AG04450 (cell line): ENCODE data around the gene C2orf92. TPM values are rescaled to one million over a fixed set of nuclear protein-coding genes. Genes with fewer than 3 reads are reported as not detected.

Experiments
- CTCF ChIA-PET: fragments of 300-600, 350-600 bp; formaldehyde crosslinking; extraction: SDS; loops from one replicate; lab custom pipeline; 2022; ENCODE audit warnings: antibody characterized with exemption, inconsistent platforms; lab: Charles Lee
- POLR2A ChIA-PET: fragments of 350-600 bp; formaldehyde crosslinking; extraction: SDS; loops from one replicate; lab custom pipeline; 2021; ENCODE audit warnings: antibody characterized with exemption, inconsistent platforms; lab: Yijun Ruan, JAX
- DNase-seq: peaks from one replicate; pipeline ENCODE4 v3.0.0-alpha.2; 2011; ENCODE audit warnings: low read depth, low spot score
- H3K27ac ChIP-seq: one replicate; pipeline ENCODE4 v1.5.1; 2012; ENCODE audit warnings: low read depth, low read length, control low read depth
- H3K27me3 ChIP-seq: one replicate; pipeline ENCODE4 v1.6.0; 2012; ENCODE audit warnings: low read length; ENCODE audit not compliant: control insufficient read depth, insufficient read depth
- H3K4me3 ChIP-seq: 2 replicates; pipeline ENCODE4 v1.5.1; 2011; ENCODE audit warnings: mild to moderate bottlenecking, low read depth, low read length, control low read depth
- H3K9me3 ChIP-seq: 2 replicates; pipeline ENCODE4 v1.5.1; 2012; ENCODE audit warnings: low read length; ENCODE audit not compliant: control insufficient read depth, insufficient read depth
- polyA plus RNA-seq: library from polyadenylated mRNA; depleted of rRNA; stranded (reverse); fragments of >200 nt; gene quantifications from 2 replicates; pipeline ENCODE4 v1.2.3, GENCODE V29; 2011
- TF ChIP-seq, protein P1 (sequence below): IDR thresholded peaks from 2 replicates; pipeline ENCODE4 v1.5.1; 2011; ENCODE audit warnings: low read depth, low read length, control low read depth, inconsistent platforms

C2orf92 gene
- polyA plus RNA-seq, 1 experiment = 1.5 TPM

DNA sequence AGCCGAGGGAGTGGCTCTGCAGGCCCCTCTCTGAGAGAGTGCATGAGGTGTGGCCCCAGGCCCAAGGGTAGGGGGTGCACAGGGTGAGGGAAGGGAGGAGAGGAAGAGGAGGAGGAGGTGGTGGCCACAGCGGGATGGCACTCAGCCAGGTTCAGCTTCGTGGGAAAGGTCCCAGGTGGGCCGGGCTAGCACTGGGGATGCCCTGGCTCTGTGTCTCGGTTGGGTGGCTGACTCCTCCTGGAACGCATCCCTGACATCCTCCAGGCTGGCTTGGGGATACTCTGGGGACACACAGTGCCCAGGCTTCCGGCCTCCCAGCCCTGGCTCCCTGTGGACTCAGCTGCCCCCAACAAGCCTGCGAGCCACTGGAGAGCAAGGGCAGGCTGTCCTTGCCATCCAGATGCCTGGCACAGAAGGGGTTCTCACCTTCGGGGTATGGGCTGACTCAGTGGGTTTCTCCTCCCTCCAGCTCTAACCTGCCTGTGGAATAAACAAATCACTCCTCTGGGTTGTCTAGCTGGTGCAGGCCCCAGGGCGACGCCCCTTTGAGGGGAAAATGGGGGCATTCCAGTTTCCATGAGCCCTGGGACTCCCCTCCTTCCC lies 43.3 kb downstream of the C2orf92 start:
- ChIA-PET POLR2A (no interaction called here), CTCF (no interaction called here)
- Histone ChIP-seq H3K4me3 (no peak overlapping the region), H3K9me3 (no peaks in the 10 kb centered on the region; the same call in 1 of the 2 replicates), H3K27ac (no peak overlapping the region), H3K27me3 (peaks cover 18% of the 10 kb centered on the region)
- TF ChIP-seq, protein P1, sequence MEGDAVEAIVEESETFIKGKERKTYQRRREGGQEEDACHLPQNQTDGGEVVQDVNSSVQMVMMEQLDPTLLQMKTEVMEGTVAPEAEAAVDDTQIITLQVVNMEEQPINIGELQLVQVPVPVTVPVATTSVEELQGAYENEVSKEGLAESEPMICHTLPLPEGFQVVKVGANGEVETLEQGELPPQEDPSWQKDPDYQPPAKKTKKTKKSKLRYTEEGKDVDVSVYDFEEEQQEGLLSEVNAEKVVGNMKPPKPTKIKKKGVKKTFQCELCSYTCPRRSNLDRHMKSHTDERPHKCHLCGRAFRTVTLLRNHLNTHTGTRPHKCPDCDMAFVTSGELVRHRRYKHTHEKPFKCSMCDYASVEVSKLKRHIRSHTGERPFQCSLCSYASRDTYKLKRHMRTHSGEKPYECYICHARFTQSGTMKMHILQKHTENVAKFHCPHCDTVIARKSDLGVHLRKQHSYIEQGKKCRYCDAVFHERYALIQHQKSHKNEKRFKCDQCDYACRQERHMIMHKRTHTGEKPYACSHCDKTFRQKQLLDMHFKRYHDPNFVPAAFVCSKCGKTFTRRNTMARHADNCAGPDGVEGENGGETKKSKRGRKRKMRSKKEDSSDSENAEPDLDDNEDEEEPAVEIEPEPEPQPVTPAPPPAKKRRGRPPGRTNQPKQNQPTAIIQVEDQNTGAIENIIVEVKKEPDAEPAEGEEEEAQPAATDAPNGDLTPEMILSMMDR = no peak
- no peak for DNase-seq

DNA sequence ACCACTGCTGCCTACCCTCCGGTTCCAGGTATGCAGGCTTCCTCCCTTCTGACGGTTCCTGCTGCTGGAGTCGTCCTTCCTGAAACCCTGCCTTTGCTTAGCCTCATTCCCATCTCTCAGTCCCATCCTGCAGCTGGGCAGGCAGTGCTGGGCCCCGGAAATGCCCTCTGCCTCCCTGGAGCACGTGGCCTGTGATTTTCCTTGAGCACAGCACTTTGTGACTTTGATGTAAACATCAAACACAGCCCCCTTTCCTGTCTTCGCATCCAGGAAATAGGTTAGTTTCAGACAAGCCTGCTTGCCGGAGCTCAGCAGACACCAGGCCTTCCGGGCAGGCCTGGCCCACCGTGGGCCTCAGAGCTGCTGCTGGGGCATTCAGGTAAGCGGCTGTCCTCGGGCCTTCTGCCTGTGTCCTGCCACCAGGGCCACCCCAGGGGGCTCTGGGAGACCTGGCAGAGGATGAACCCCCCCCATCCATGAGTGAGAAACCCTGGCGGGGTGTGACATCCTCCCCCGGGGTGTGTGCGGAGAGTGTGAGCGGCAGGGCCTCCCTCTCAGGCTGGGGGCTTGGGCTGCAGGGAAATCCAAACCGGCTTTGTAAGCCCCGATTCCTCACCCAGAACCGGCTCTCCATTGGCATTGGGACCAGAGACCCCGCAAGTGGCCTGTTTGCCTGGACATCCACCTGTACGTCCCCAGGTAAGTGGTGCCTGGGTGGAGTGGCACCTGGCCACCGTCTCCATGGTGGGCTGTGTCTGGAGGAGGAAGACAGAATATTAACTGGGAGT lies 44.0 kb downstream of the C2orf92 start, which contains the start of gene ZAP70:
TSS of gene ZAP70 (plus strand) at position 281 of the 788 bp plus-strand sequence. CDS start 10,461 bp downstream, outside the sequence.
- Histone ChIP-seq H3K27ac (no peak within 1 kb of the TSS), H3K9me3 (no peaks in the 10 kb centered on the region; the same call in 1 of the 2 replicates), H3K27me3 (peaks cover 14% of the 10 kb centered on the region), H3K4me3 (no peak within 1 kb of the TSS)
- POLR2A ChIA-PET = no interaction called here
- TF ChIP-seq, protein P1 = no peak
- CTCF ChIA-PET = no interaction called here
- DNase-seq = no peak

DNA sequence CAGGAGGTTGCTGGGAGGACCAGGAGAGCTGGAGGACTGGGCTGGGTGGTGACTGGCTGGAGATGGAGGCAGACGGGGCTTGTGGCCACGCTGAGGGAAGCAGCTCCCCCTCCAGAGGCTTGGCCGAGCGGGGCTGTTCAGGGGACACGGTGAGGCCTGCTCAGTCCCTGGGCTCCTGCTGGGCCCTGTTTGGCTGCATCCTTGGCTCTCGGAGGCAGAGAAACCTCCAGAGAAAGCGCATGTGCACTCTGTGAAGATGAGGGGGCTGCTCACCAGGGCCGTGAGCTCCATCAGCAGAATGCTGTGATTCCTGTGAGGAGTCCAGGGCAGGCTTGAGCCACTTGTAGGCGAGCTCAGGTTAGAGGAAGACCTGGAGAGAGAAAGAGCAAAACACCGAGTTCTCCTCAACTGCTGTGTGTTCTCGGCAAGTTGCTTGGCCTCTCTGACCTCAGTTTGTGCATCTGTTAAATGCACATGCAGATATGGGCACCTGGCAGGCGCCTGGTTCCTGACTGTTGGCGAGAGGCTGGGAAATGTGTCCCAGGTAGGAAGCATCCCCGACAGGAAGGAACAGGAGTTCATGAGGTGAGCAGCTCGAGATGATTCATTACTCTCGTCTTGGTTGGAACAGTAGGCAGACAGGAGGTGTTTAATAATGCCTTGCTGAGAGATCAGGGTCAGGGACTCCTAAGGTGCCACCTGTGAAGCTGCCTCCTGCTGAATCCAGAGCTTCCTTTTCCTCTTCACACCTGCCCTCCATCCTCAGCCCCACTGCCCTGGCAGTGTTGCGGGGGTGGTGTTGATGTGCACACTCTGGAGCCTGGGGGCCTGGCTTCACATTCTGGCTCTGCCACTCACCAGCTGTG lies 44.8 kb downstream of the C2orf92 start:
- peaks cover 14% of the 10 kb centered on the region for H3K27me3 ChIP-seq
- DNase-seq = no peak
- H3K4me3 ChIP-seq = no peak overlapping the region
- POLR2A ChIA-PET = no interaction called here
- H3K27ac ChIP-seq = no peak overlapping the region
- CTCF ChIA-PET = no interaction called here
- TF ChIP-seq, protein P1 = no peak
- H3K9me3 ChIP-seq = no peaks in the 10 kb centered on the region; the same call in 1 of the 2 replicates

DNA sequence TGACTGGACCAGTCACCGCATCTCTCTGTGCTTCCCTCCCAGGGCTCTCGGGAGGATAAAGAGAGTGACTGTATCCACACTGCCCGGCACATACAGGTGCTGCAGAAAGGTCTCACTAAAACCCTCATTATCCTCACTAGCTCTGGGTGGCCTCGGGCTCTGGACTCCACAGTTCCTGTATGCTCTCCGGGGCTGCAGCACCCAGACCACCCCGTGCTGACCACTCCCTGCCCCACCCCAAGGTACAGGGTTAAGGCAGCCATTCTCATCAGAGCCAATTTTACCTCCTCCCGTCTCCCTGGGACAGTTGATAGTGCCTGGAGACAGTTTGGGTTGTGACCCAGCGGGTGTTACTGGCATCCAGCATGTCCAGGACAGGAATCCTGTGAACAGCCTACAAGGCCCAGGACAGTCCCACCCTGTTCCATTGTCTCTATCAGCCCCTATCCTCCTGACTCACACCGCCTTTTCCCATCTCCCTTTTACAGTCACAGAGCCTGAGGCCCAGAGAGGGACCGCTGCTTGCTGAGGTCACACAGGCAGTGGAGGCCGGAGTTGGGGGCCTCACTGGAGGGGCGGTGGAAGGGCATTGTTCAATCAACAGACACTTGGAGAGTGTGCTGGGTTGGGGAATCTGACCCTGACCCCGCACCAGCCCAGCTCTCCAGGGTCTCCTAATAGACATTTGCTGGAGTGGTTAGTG lies 45.6 kb downstream of the C2orf92 start:
- Histone ChIP-seq H3K27ac (no peak overlapping the region), H3K27me3 (peaks cover 18% of the 10 kb centered on the region), H3K9me3 (no peaks in the 10 kb centered on the region; the same call in 1 of the 2 replicates), H3K4me3 (no peak overlapping the region)
- ChIA-PET CTCF (no interaction called here), POLR2A (no interaction called here)
- no peak for DNase-seq
- TF ChIP-seq, protein P1 = no peak
